CD4-positive, alpha-beta T cell treated with Interleukin-17A for 4 hours (primary cell): ENCODE measurements around the gene CHRND.
A peak's percentile ranks its signal among the peaks of the same experiment; 100 is the strongest.
"Not testable (repeated sequence)": the region's sequence is repeated elsewhere in the genome, so short reads cannot be mapped to it uniquely, and the experiment has no call there.

Source experiments
- DNase-seq: peaks from one replicate; pipeline ENCODE4 v3.0.0-alpha.2; 2020; ENCODE audit warnings: mixed read lengths

Gene CHRND

GRCh38 chr2:232543928-232544631 lies 18.1 kb downstream of the CHRND start:
- no peak for DNase-seq

GRCh38 chr2:232544674-232545073 lies 18.7 kb downstream of the CHRND start:
- no peak for DNase-seq

- DNase-seq = no peak
These were observed 19.8 kb downstream of the CHRND start for GRCh38 chr2:232545511-232546375.

GRCh38 chr2:232547991-232548390 lies 22.0 kb downstream of the CHRND start:
- no peak for DNase-seq

- no peak for DNase-seq
These were observed 23.8 kb downstream of the CHRND start for GRCh38 chr2:232549655-232550353.

- peak; percentile 92 for DNase-seq
These were observed 24.6 kb downstream of the CHRND start, which contains the start of the genes EIF4E2 and TIGD1 for GRCh38 chr2:232550354-232551249. EIF4E2 (plus strand) TSS chr2:232550689; CDS start chr2:232550725, 36 bp downstream. TIGD1 (minus strand) TSS chr2:232550557; CDS start chr2:232549882, 675 bp downstream.

GRCh38 chr2:232551250-232551638 lies 25.3 kb downstream of the CHRND start:
- DNase-seq = no peak

- DNase-seq = no peak
These were observed 25.8 kb downstream of the CHRND start for GRCh38 chr2:232551776-232552175.

GRCh38 chr2:232556426-232556825 lies 30.5 kb downstream of the CHRND start:
- DNase-seq = no peak

- DNase-seq = no peak
These were observed 36.7 kb downstream of the CHRND start for GRCh38 chr2:232562515-232563151.

- DNase-seq = no peak
These were observed 37.6 kb downstream of the CHRND start for GRCh38 chr2:232563580-232563979.

- DNase-seq = no peak
These were observed 41.8 kb downstream of the CHRND start for GRCh38 chr2:232567721-232568120.

GRCh38 chr2:232568161-232568560 lies 42.2 kb downstream of the CHRND start:
- no peak for DNase-seq

GRCh38 chr2:232569541-232569940 lies 43.6 kb downstream of the CHRND start:
- DNase-seq = no peak

GRCh38 chr2:232570481-232570880 lies 44.5 kb downstream of the CHRND start:
- DNase-seq = not testable (repeated sequence)

GRCh38 chr2:232571026-232571474 lies 45.1 kb downstream of the CHRND start:
- no peak for DNase-seq

- DNase-seq = no peak
These were observed 47.1 kb downstream of the CHRND start for GRCh38 chr2:232573042-232573441.

GRCh38 chr2:232573771-232574435 lies 47.9 kb downstream of the CHRND start:
- DNase-seq = no peak

- DNase-seq = no peak
These were observed 48.9 kb downstream of the CHRND start for GRCh38 chr2:232574674-232575403.

- DNase-seq = no peak
These were observed 49.4 kb downstream of the CHRND start for GRCh38 chr2:232575404-232575746.
